Gastrocnemius medialis (tissue), 4 donors: ENCODE measurements around the gene PIK3C2G.

Source experiments
- POLR2A ChIP-seq, 2 donors: fragments of 450-650 bp; IDR thresholded peaks; one replicate each; pipeline ENCODE4 v1.6.1; 2017; ENCODE audit warnings: antibody characterized with exemption in 2 of 2, mild to moderate bottlenecking in 2 of 2, moderate library complexity in 2 of 2
- TF ChIP-seq, protein P1 (sequence below), 5 experiments: fragments of 450-650 bp in 3 of 5; fragments of 200-600 bp in 2 of 5; sonication (generic) in 2 of 5; IDR thresholded peaks in 4 of 5; conservative IDR thresholded peaks in 1 of 5; 1 replicate in 4 of 5; 2 replicates in 1 of 5; pipeline ENCODE4 v1.5.1; 2016 to 2019; ENCODE audit warnings: antibody characterized with exemption in 5 of 5, mild to moderate bottlenecking in 3 of 5, moderate library complexity in 3 of 5

DNA sequence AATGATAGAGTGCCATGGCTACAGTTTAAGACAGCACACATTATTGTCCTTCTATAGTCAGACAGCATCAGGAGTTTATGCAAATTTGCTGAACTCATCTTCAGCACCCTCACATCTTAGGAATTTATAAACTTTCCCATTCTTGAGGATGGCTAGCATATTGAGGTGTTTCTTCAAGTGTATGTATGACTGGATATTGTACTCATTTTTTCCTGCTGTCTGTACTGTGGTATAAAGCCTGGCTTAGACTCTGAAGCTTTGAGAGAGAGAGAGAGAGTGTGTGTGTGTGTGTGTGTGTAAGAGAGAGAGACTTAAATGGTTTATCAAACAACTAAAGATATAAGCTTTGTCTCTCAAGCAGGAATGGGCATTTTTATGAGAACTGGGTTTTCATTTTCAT, 161.6 kb downstream of the PIK3C2G start:
- TF ChIP-seq, protein P1, sequence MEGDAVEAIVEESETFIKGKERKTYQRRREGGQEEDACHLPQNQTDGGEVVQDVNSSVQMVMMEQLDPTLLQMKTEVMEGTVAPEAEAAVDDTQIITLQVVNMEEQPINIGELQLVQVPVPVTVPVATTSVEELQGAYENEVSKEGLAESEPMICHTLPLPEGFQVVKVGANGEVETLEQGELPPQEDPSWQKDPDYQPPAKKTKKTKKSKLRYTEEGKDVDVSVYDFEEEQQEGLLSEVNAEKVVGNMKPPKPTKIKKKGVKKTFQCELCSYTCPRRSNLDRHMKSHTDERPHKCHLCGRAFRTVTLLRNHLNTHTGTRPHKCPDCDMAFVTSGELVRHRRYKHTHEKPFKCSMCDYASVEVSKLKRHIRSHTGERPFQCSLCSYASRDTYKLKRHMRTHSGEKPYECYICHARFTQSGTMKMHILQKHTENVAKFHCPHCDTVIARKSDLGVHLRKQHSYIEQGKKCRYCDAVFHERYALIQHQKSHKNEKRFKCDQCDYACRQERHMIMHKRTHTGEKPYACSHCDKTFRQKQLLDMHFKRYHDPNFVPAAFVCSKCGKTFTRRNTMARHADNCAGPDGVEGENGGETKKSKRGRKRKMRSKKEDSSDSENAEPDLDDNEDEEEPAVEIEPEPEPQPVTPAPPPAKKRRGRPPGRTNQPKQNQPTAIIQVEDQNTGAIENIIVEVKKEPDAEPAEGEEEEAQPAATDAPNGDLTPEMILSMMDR (IDR thresholded peaks at IDR 0.05 in 4 of 5, conservative IDR thresholded peaks at IDR 0.05 in 1 of 5): no peak
- TF ChIP-seq POLR2A (IDR thresholded peaks at IDR 0.05): no peak
